K562 (cell line): ENCODE data around the gene ZFP92. TPM values are rescaled to one million over a fixed set of nuclear protein-coding genes. Genes with fewer than 3 reads are reported as not detected.

Experiments used
- ATAC-seq: fragments of 200-7000 bp; cut with Tn5 transposase; 3 replicates; pipeline ENCODE4 v1.9.1; 2020; ENCODE audit warnings: moderate library complexity
- BruUV-seq: library from RNA; stranded (reverse); fragments of 400-500 nt; replicated peaks from 2 replicates; lab custom pipeline; 2021; lab: Mats Ljungman, UMichigan
- CTCF ChIA-PET: fragments of 300-600 bp; formaldehyde crosslinking; extraction: SDS; loops from one replicate; lab custom pipeline; 2021; ENCODE audit warnings: low intra/inter-chr PET ratio; lab: Yijun Ruan, JAX
- POLR2A ChIA-PET: fragments of 300-600, 350-650 bp; sonication (Branson Sonifier 250); formaldehyde crosslinking; extraction: SDS; loops from one replicate; lab custom pipeline; 2021; ENCODE audit warnings: antibody characterized with exemption, inconsistent platforms; lab: Yijun Ruan, JAX
- DNase-seq, 4 experiments: peaks; one replicate each; pipeline versions ENCODE4 v3.0.0 to v3.0.0-alpha.2; 2011 to 2018; ENCODE audit warnings: low spot score in 3 of 4, mixed read lengths in 3 of 4; ENCODE audit errors: extremely low read depth in 1 of 4
- FAIRE-seq: peaks from 2 replicates; lab custom pipeline; 2011; peaks lifted over from hg19 to GRCh38; lab: Jason Lieb, UNC
- H2AFZ ChIP-seq: 2 replicates; pipeline ENCODE4 v1.6.0; 2011; ENCODE audit warnings: low read depth, low read length, control low read depth, inconsistent platforms
- H3K27ac ChIP-seq: fragments of 200-600 bp; 3 replicates; pipeline ENCODE4 v1.8.0; 2011; ENCODE audit warnings: low read depth, mild to moderate bottlenecking, control low read depth, inconsistent platforms, low read length, moderate library complexity, mixed read lengths; ENCODE audit errors: extremely low read depth
- H3K27me3 ChIP-seq, 2 experiments: fragments of 300-600 bp in 1 of 2; 2 replicates in 1 of 2; 3 replicates in 1 of 2; pipeline versions ENCODE4 v1.6.0 to v1.8.0; 2011; ENCODE audit warnings: inconsistent platforms in 2 of 2, low read length in 2 of 2, mild to moderate bottlenecking in 1 of 2, mixed read lengths in 1 of 2, moderate library complexity in 1 of 2; ENCODE audit not compliant: control insufficient read depth in 2 of 2, insufficient read depth in 2 of 2
- H3K36me3 ChIP-seq: fragments of 300-600 bp; 3 replicates; pipeline ENCODE4 v1.8.0; 2011; ENCODE audit warnings: mild to moderate bottlenecking, low read length, inconsistent platforms; ENCODE audit not compliant: control insufficient read depth, insufficient read depth
- H3K4me1 ChIP-seq, 2 experiments: fragments of 200-600 bp in 1 of 2; replicated peaks in 1 of 2; 2 replicates in 1 of 2; 3 replicates in 1 of 2; pipeline versions ENCODE4 v1.5.1 to v1.8.0; 2011; ENCODE audit warnings: inconsistent platforms in 2 of 2, low read length in 2 of 2, mild to moderate bottlenecking in 1 of 2, mixed read lengths in 1 of 2, moderate library complexity in 1 of 2; ENCODE audit not compliant: control insufficient read depth in 2 of 2, insufficient read depth in 2 of 2
- H3K4me2 ChIP-seq: 2 replicates; pipeline ENCODE4 v1.6.1; 2011; ENCODE audit warnings: low read length, control low read depth, inconsistent platforms, mixed read lengths; ENCODE audit not compliant: insufficient read depth
- H3K4me3 ChIP-seq: fragments of 200-600 bp; sonication (generic), shearing (Covaris generic); 2 replicates; pipeline ENCODE4 v1.5.1; 2016; ENCODE audit warnings: control low read depth, inconsistent platforms
- H3K79me2 ChIP-seq: fragments of 200-600 bp; 3 replicates; pipeline ENCODE4 v1.8.0; 2011; ENCODE audit warnings: low read length, inconsistent platforms; ENCODE audit not compliant: control insufficient read depth, insufficient read depth
- H3K9ac ChIP-seq, 2 experiments: 2 replicates each; pipeline versions ENCODE4 v1.6.0 to v1.6.1; 2011; ENCODE audit warnings: low read depth in 2 of 2, low read length in 2 of 2, control low read depth in 1 of 2, inconsistent platforms in 1 of 2, mild to moderate bottlenecking in 1 of 2, mixed read lengths in 1 of 2; ENCODE audit not compliant: insufficient read depth in 1 of 2
- H3K9me1 ChIP-seq: one replicate; pipeline ENCODE4 v1.6.0; 2011; ENCODE audit warnings: inconsistent platforms, mild to moderate bottlenecking, low read length, moderate library complexity; ENCODE audit not compliant: control insufficient read depth, insufficient read depth
- H3K9me3 ChIP-seq: replicated peaks from 2 replicates; pipeline ENCODE4 v1.5.1; 2011; ENCODE audit warnings: low read depth, low read length, inconsistent platforms; ENCODE audit not compliant: control insufficient read depth, insufficient read depth
- H4K20me1 ChIP-seq: replicated peaks from 2 replicates; pipeline ENCODE4 v1.6.1; 2011; ENCODE audit warnings: low read length, inconsistent platforms, mixed read lengths; ENCODE audit not compliant: control insufficient read depth, insufficient read depth
- ASH1L ChIP-seq: fragments of 450-650 bp; IDR thresholded peaks from 2 replicates; pipeline ENCODE4 v1.6.1; 2018; ENCODE audit warnings: borderline replicate concordance, mild to moderate bottlenecking, low read depth; ENCODE audit not compliant: partially characterized antibody
- DIDO1 ChIP-seq: fragments of 450-650 bp; IDR thresholded peaks from 2 replicates; pipeline ENCODE4 v1.6.1; 2016; ENCODE audit warnings: low read depth, missing biosample characterization, missing genetic modification characterization
- ETS2 ChIP-seq: IDR thresholded peaks from 2 replicates; pipeline ENCODE4 v1.6.1; 2016; ENCODE audit warnings: borderline replicate concordance, missing genetic modification characterization, mild to moderate bottlenecking, moderate library complexity, missing compliant biosample characterization; ENCODE audit not compliant: poor library complexity, severe bottlenecking
- HDAC8 ChIP-seq: fragments of 450-650 bp; IDR thresholded peaks from 2 replicates; pipeline ENCODE4 v1.6.1; 2016; ENCODE audit warnings: mild to moderate bottlenecking, missing genetic modification characterization, moderate library complexity, missing compliant biosample characterization
- JUN ChIP-seq, 2 experiments: sonication (generic) in 1 of 2; formaldehyde crosslinking in 1 of 2; IDR thresholded peaks; 2 replicates each; pipeline versions ENCODE4 v1.6.1 to v1.8.0; 2012 to 2022; ENCODE audit warnings: borderline replicate concordance in 2 of 2, mild to moderate bottlenecking in 2 of 2, improper control_type of control experiment in 1 of 2, low read depth in 1 of 2, low read length in 1 of 2, missing genetic modification reagents in 1 of 2
- PCBP1 ChIP-seq: fragments of 200-400 bp; formaldehyde crosslinking; IDR thresholded peaks from 2 replicates; pipeline ENCODE4 v1.6.1; 2018; ENCODE audit warnings: mild to moderate bottlenecking, low read depth, low read length; ENCODE audit not compliant: poor library complexity, severe bottlenecking
- ZNF146 ChIP-seq: IDR thresholded peaks from one replicate; pipeline ENCODE4 v1.6.1; 2018; ENCODE audit warnings: missing compliant biosample characterization; ENCODE audit not compliant: unreplicated experiment
- ZNF408 ChIP-seq: fragments of 250-450 bp; sonication (Bioruptor Pico); IDR thresholded peaks from 2 replicates; pipeline ENCODE4 v1.4.0; 2020; ENCODE audit warnings: low read depth, mild to moderate bottlenecking, moderate library complexity
- WGBS: fragments of 100-300 bp; shearing (Covaris generic); methylation state at CpG from one replicate; pipeline ENCODE4 v1.1.6; 2016; ENCODE audit warnings: low coverage, mixed read lengths; ENCODE audit not compliant: insufficient coverage; ENCODE audit errors: missing lambda C conversion rate; 5-methylcytosine and 5-hydroxymethylcytosine counted together
- in situ Hi-C: fragments of 300-500 bp; cut with MboI; formaldehyde crosslinking; loops from 4 replicates; pipeline ENCODE4 v1.15.0; 2018; ENCODE audit warnings: inconsistent platforms, mixed read lengths
- intact Hi-C: fragments of 100-400 bp; cut with micrococcal nuclease; formaldehyde crosslinking; loops from 2 replicates; pipeline ENCODE4 v1.14.2; 2022
- polyA plus RNA-seq, 8 experiments: library from polyadenylated mRNA; depleted of rRNA in 4 of 8; stranded (reverse) in 5 of 8; unstranded in 3 of 8; fragments of >200 nt; fragmentation: Nextera tagmentation in 2 of 8; fragmentation: Illumina TruSeq in 1 of 8; extraction: Ambion mirVana in 2 of 8; extraction: Trizol in 1 of 8; gene quantifications; 2 replicates each; pipeline versions ENCODE4 v1.2.1 to v1.2.3, GENCODE V29; 2011 to 2014; ENCODE audit warnings: inconsistent platforms in 1 of 8, missing spikeins in 1 of 8
- total RNA-seq, 7 experiments: library from RNA; depleted of rRNA in 6 of 7; stranded (reverse); fragments of >200 nt in 6 of 7; fragmentation: Illumina TruSeq in 2 of 7; extraction: Trizol in 2 of 7; gene quantifications; 2 replicates each; pipeline versions ENCODE4 v1.2.1 to v1.2.3, GENCODE V29; 2011 to 2021; ENCODE audit warnings: low replicate concordance in 1 of 7
- TF ChIP-seq, protein P1 (sequence below): fragments of 250-450 bp; sonication (Bioruptor Pico); IDR thresholded peaks from 2 replicates; pipeline ENCODE4 v1.4.0; 2020

Gene ZFP92
- total and polyA plus RNA-seq, 9 of the 15 experiments (the other 6 are each of a cell fraction or from before 2014, with no cell fraction given) = 0.32 to 3.3 (median 1.8) TPM

GRCh38 chrX:153414856-153415510 is 3.7 kb downstream of the ZFP92 start:
- ChIA-PET POLR2A (interaction anchor here (0.7 kb wide), 1 partner anchor 34 kb away, joined by 5 read pairs; no protein-coding TSS in a partner anchor), CTCF (no interaction called here)
- no peak overlapping the region for H3K4me2 ChIP-seq
- TF ChIP-seq ZNF408 (CRISPR knock-in tag) (no peak), ETS2 (no peak), HDAC8 (tag) (no peak), ZNF146 (CRISPR knock-in tag) (no peak), JUN (IDR thresholded peaks at IDR 0.05; ENCODE audit: borderline replicate concordance, low read depth, low read length) (no peak), JUN (CRISPR knock-in tag; IDR thresholded peaks at IDR 0.05; ENCODE audit: borderline replicate concordance) (no peak), DIDO1 (tag) (no peak), ASH1L (no peak), PCBP1 (no peak)
- TF ChIP-seq, protein P1, sequence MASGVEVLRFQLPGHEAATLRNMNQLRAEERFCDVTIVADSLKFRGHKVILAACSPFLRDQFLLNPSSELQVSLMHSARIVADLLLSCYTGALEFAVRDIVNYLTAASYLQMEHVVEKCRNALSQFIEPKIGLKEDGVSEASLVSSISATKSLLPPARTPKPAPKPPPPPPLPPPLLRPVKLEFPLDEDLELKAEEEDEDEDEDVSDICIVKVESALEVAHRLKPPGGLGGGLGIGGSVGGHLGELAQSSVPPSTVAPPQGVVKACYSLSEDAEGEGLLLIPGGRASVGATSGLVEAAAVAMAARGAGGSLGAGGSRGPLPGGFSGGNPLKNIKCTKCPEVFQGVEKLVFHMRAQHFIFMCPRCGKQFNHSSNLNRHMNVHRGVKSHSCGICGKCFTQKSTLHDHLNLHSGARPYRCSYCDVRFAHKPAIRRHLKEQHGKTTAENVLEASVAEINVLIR (CRISPR knock-in tag) = no peak
- peaks cover 2% of the 10 kb centered on the region for H3K9me1 ChIP-seq
- intact Hi-C loops = no loop called here
- H3K4me1 ChIP-seq = peaks cover 22 to 40% of the 10 kb centered on the region in 2 experiments
- no peak overlapping the region for H2AFZ ChIP-seq
- H3K27me3 ChIP-seq = no peaks in the 10 kb centered on the region
- no TSS peak for BruUV-seq
- ATAC-seq (no peak), FAIRE-seq (no peak), DNase-seq (no peak)
- H3K36me3 ChIP-seq = peaks cover 8% of the 10 kb centered on the region; the same call in 1 of the 3 replicates
- H3K27ac ChIP-seq = no peak overlapping the region
- no peak overlapping the region for H3K4me3 ChIP-seq
- H4K20me1 ChIP-seq = no peaks in the 10 kb centered on the region
- peaks cover 14% of the 10 kb centered on the region for H3K79me2 ChIP-seq
- no peak overlapping the region for H3K9ac ChIP-seq
- in situ Hi-C loops = no loop called here
- WGBS = 85% methylated on average over 3 of the region's 9 CpGs
- no peaks in the 10 kb centered on the region for H3K9me3 ChIP-seq
